Stomach (tissue), 4 donors: ENCODE measurements around the gene PCYT2.

Source experiments
- EP300 ChIP-seq: sonication (generic); formaldehyde crosslinking; IDR thresholded peaks from one replicate; pipeline ENCODE4 v1.6.1; 2017; ENCODE audit warnings: antibody characterized with exemption
- POLR2A ChIP-seq, 4 donors: fragments of 450-650 bp; IDR thresholded peaks; one replicate each; pipeline ENCODE4 v1.6.1; 2016; ENCODE audit warnings: antibody characterized with exemption in 4 of 4, control low read depth in 2 of 4, mild to moderate bottlenecking in 1 of 4, moderate library complexity in 1 of 4
- TF ChIP-seq, protein P1 (sequence below), 7 experiments: fragments of 450-650 bp in 4 of 7; fragments of 200-600 bp in 3 of 7; sonication (generic) in 3 of 7; IDR thresholded peaks; one replicate each; pipeline ENCODE4 v1.5.1; 2016 to 2019; ENCODE audit warnings: antibody characterized with exemption in 7 of 7, control low read depth in 2 of 7, mild to moderate bottlenecking in 1 of 7

DNA sequence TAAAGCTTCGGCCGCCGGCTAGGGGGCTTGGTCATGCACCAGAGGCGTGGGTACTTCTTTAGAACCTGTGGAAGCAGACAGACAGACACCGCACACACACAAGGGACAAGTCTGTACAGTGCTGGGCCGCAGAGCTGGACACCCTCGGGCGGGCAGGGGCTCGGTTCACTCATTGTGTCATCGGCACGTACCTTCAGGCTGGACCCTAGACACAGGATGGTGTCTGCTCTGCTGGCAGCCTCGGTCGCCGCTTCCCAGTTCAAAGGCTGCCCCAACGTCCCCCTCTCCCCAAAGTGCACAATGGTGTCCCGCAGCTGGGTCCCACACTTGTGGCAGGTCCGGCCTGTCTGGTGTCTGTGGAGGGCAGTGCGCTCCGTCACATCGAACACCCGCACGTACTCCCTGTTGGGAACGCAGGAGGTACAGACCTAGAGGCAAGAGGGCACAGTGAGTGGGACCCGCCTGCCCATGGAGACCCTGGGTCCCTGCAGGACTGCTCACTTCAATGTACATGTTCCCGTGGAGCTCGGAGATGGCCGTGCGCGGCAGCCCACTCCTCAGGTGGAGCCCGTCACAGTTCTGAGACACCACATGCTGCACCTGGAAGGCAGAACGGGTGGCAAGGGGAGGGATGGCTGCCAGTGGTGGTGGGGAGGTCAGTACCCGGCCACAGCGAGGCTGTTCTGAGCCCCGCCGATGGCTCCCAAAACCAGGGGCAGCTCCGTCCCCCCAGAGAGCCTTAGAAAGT lies 3.1 kb upstream of the PCYT2 start:
- TF ChIP-seq, protein P1, sequence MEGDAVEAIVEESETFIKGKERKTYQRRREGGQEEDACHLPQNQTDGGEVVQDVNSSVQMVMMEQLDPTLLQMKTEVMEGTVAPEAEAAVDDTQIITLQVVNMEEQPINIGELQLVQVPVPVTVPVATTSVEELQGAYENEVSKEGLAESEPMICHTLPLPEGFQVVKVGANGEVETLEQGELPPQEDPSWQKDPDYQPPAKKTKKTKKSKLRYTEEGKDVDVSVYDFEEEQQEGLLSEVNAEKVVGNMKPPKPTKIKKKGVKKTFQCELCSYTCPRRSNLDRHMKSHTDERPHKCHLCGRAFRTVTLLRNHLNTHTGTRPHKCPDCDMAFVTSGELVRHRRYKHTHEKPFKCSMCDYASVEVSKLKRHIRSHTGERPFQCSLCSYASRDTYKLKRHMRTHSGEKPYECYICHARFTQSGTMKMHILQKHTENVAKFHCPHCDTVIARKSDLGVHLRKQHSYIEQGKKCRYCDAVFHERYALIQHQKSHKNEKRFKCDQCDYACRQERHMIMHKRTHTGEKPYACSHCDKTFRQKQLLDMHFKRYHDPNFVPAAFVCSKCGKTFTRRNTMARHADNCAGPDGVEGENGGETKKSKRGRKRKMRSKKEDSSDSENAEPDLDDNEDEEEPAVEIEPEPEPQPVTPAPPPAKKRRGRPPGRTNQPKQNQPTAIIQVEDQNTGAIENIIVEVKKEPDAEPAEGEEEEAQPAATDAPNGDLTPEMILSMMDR (IDR thresholded peaks at IDR 0.05): no peak
- no peak for TF ChIP-seq EP300
- TF ChIP-seq POLR2A (IDR thresholded peaks at IDR 0.05): no peak
